RWPE2 (cell line): Measurements from ENCODE around the gene LILRA6.
"Not testable (repeated sequence)": the region's sequence is repeated elsewhere in the genome, so short reads cannot be mapped to it uniquely, and the experiment has no call there.

Experiments used
- ATAC-seq: fragments of 200-7000 bp; cut with Tn5 transposase; 3 replicates; pipeline ENCODE4 v1.9.1; 2021; ENCODE audit warnings: low read depth
- DNase-seq: peaks from one replicate; pipeline ENCODE4 v3.0.0-alpha.2; 2020; ENCODE audit warnings: low spot score
- H3K27ac ChIP-seq: fragments of 450-650 bp; 2 replicates; pipeline ENCODE4 v1.5.1; 2017; ENCODE audit warnings: mild to moderate bottlenecking; ENCODE audit not compliant: poor library complexity, severe bottlenecking
- H3K27me3 ChIP-seq: fragments of 250-450 bp; sonication (Bioruptor Pico); 2 replicates; pipeline ENCODE4 v1.5.1; 2021; ENCODE audit warnings: mild to moderate bottlenecking, moderate library complexity; ENCODE audit not compliant: insufficient read depth, poor library complexity, severe bottlenecking
- H3K36me3 ChIP-seq: fragments of 250-450 bp; sonication (Bioruptor Pico); 2 replicates; pipeline ENCODE4 v1.5.1; 2020; ENCODE audit warnings: low read depth, mild to moderate bottlenecking, moderate library complexity
- H3K4me1 ChIP-seq: fragments of 250-450 bp; sonication (Bioruptor Pico); 2 replicates; pipeline ENCODE4 v1.5.1; 2021; ENCODE audit warnings: mild to moderate bottlenecking, moderate library complexity; ENCODE audit not compliant: insufficient read depth, poor library complexity, severe bottlenecking
- H3K4me3 ChIP-seq: fragments of 250-450 bp; sonication (Bioruptor Pico); 2 replicates; pipeline ENCODE4 v1.5.1; 2021; ENCODE audit warnings: mild to moderate bottlenecking, moderate library complexity; ENCODE audit not compliant: severe bottlenecking
- H3K9me3 ChIP-seq: fragments of 250-450 bp; sonication (Bioruptor Pico); 2 replicates; pipeline ENCODE4 v1.5.1; 2021; ENCODE audit warnings: mild to moderate bottlenecking, moderate library complexity; ENCODE audit not compliant: severe bottlenecking
- TF ChIP-seq, protein P1 (sequence below): fragments of 450-650 bp; IDR thresholded peaks from one replicate; pipeline ENCODE4 v1.5.1; 2017; ENCODE audit warnings: mild to moderate bottlenecking, moderate library complexity; ENCODE audit not compliant: poor library complexity, severe bottlenecking

LILRA6 gene

DNA sequence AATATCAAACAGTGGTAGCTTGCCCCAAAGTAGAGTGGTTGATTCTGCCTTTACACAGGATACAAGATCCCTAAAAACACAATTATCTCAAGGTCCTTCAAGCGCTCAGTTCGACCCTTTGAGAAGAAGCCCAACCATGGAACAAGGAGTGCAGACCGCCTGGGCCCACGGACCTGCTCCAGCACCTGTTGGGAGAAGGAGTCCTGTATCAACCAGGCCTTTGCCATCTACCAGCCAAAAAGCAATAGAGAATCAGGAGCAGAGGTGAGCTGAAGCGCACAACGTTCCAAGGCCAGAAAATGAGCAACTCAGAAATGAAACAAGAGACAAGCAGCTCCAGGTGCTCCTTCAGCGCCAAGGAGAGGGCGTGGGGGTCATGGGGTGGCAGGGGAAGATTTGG, 13.4 kb downstream of the LILRA6 start:
- TF ChIP-seq, protein P1, sequence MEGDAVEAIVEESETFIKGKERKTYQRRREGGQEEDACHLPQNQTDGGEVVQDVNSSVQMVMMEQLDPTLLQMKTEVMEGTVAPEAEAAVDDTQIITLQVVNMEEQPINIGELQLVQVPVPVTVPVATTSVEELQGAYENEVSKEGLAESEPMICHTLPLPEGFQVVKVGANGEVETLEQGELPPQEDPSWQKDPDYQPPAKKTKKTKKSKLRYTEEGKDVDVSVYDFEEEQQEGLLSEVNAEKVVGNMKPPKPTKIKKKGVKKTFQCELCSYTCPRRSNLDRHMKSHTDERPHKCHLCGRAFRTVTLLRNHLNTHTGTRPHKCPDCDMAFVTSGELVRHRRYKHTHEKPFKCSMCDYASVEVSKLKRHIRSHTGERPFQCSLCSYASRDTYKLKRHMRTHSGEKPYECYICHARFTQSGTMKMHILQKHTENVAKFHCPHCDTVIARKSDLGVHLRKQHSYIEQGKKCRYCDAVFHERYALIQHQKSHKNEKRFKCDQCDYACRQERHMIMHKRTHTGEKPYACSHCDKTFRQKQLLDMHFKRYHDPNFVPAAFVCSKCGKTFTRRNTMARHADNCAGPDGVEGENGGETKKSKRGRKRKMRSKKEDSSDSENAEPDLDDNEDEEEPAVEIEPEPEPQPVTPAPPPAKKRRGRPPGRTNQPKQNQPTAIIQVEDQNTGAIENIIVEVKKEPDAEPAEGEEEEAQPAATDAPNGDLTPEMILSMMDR, result no peak
- no peaks in the 10 kb centered on the region for H3K27me3 ChIP-seq
- no peak overlapping the region for H3K27ac ChIP-seq

DNA sequence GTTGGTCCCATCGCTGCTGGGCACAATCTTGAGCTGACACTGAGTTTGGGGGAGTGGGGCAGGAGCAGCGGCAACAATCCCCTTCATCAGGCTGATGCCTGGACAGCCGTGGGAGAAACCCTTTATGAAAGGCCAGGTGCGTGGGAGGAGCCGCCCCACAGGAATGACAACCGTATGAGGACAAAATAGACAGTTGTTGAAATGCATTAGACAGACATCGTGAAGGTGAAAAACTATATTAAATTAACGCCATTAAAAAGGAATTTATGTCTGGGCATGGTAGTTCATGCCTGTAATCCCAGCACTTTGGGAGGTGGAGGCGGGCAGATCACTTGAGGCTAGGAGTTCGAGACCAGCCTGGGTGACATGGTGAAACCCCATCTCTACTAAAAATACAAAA, 18.0 kb downstream of the LILRA6 start:
- not testable (repeated sequence) for H3K9me3 ChIP-seq, ATAC-seq, H3K36me3 ChIP-seq, H3K4me1 ChIP-seq, DNase-seq, H3K4me3 ChIP-seq, H3K27me3 ChIP-seq, H3K27ac ChIP-seq

More for the DNA sequence above, 13.4 kb downstream of the LILRA6 start:
- Histone ChIP-seq H3K9me3 (no peaks in the 10 kb centered on the region), H3K36me3 (no peaks in the 10 kb centered on the region), H3K4me3 (no peak overlapping the region), H3K4me1 (no peaks in the 10 kb centered on the region)
- ATAC-seq (no peak), DNase-seq (no peak)

DNA sequence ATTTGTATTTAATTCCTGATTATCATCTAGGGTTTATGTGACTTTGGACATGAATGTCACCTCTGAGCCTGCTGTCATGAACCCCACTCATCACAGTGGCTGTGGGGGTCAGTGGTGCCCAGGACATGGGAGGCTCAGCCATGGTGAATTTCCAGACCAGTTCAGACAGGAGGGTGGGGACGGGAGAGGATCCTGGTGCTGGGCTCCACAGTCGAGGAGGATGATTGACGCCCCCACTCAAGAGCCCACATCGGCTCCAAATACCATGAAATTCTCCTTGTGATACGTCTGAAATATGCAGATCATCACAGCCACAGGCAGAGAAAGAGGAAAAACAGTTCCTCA, 18.7 kb downstream of the LILRA6 start:
- not testable (repeated sequence) for H3K9me3 ChIP-seq, DNase-seq, H3K4me1 ChIP-seq, H3K27ac ChIP-seq, H3K27me3 ChIP-seq, ATAC-seq, H3K36me3 ChIP-seq, H3K4me3 ChIP-seq

DNA sequence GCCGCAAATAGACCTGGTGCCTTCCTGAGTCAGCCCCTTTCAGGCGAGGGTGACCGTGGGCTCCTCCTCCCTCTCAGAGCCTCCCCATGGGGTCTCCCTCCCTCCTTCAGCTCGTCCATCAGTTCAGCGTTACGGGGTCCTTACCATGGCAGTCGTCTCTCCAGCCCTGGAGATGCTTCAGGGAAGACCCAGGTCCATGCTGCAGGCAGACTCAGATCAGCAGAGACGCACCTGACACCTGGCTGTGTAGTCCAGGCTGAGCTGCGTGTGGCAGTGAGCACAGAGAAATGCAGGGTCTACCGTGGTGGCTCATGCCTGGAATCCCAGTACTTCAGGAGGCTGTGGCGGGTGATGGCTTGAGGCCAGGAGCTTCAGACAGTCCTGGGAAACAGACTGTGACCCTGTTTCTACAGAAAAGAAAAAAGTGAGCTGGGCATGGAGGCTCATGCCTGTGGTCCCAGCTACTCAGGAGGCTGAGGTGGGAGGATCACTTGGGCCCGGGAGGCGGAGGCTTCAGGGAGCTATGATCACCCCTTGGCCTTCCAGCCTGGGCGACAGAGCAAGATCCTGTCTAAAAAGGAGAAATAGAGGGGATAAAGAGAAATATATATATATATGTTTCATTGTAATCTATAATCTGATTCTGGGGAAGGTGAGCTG, 19.2 kb downstream of the LILRA6 start:
- not testable (repeated sequence) for H3K4me3 ChIP-seq, H3K36me3 ChIP-seq, H3K27me3 ChIP-seq, H3K9me3 ChIP-seq, DNase-seq, H3K27ac ChIP-seq, H3K4me1 ChIP-seq
- ATAC-seq, result peak; percentile 19; the same call in 2 of the 3 replicates

DNA sequence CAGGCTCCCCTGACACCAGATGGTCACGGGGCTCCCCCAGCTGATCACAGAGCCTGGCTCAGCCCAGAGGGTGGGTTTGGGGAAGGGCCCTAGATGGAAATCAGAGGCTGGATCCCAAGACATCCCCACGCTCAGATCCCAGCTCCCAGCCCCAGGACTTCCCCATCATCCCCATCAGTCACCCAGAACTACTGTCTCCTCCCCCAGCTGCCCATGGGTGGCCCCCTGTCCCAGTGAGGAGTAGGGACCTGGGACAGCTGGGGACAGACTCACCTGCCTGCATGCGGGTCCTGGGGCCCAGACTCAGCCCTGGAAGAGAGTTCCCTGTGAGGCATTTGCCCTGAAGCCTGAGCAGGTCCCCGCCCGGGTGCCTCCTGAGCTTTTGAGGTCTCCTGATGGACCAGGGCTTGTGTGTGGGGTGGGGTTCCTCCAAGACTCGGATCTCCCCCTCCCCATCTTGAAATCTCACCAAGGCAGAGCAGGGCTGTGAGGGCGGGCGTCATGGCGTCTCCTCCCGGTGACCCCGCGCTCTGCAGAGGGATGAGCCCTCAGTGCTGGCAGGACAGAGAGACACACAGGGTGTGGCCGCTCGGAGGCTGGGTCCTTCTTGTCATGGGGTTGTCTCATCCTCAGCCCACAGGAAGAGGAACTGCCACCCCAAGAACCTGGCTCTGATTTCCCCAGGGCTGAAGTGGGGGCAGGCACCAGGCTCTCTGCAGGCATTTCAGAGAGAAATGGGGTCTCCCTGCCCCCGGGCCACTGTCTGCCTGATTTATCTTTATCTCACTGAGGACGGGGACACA, 19.9 kb downstream of the LILRA6 start, which contains the start of gene LILRB3:
Gene LILRB3, minus strand, starts transcription at position 534 of the 803 bp plus-strand sequence. Its CDS starts 31 bp downstream, at position 503.
- H3K27me3 ChIP-seq, H3K4me1 ChIP-seq, H3K4me3 ChIP-seq, DNase-seq, H3K27ac ChIP-seq, H3K36me3 ChIP-seq, H3K9me3 ChIP-seq: not testable (repeated sequence)
- ATAC-seq, result peak; percentile 8; the same call in 2 of the 3 replicates

DNA sequence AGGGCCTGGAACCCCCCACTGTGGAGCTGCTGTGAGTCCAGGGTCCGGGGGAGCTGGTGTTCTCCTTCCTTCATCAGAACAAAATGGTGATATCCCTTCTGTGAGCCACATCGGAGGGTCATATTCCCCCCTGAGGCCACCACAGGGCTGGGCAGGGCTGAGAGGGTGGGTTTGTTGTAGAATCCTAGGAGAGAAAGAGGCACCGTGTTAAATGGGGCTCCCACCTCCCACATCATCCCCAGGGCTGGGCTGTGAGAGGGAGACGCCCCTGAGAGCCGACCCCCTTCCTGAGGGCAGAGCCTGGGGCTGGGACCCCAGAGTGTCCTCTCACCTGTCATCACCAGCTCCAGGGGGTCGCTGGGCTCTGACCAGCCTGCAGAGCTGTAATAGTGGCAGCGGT, 20.6 kb downstream of the LILRA6 start:
- not testable (repeated sequence) for H3K4me3 ChIP-seq, ATAC-seq, H3K27ac ChIP-seq, DNase-seq, H3K27me3 ChIP-seq, H3K9me3 ChIP-seq, H3K36me3 ChIP-seq, H3K4me1 ChIP-seq

DNA sequence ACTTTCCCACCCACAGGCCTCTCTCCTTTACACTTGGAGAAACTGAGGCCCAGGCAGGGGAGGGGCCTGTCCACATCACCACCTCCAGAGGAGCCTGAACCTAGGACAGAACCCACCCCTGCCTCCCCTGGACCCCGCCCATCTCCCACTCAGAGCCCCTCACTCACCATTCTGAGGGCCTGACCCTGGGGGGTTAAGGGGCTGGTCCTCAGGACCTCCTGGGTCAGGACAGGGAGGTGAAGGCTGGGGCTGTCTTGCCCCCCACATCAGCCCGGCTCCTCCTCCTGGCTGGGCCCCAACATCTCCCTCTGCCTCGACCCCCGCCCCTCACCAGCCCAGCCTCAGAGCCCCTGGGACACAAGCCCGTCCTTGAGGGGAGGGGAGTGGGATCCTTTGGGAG, 22.9 kb downstream of the LILRA6 start:
- H3K9me3 ChIP-seq, H3K4me3 ChIP-seq, DNase-seq, H3K27ac ChIP-seq, H3K4me1 ChIP-seq, ATAC-seq, H3K27me3 ChIP-seq: not testable (repeated sequence)
- peaks cover 13% of the 10 kb centered on the region for H3K36me3 ChIP-seq
